Ishikawa (cell line): ENCODE data around the gene VPS39.

ENCODE experiments used
- CEBPB ChIP-seq: IDR thresholded peaks from 2 replicates; pipeline ENCODE4 v1.6.1; 2012
- CREB1 ChIP-seq: IDR thresholded peaks from 2 replicates; pipeline ENCODE4 v1.6.1; 2012; ENCODE audit warnings: low read depth
- EGR1 ChIP-seq: IDR thresholded peaks from 2 replicates; pipeline ENCODE4 v1.6.1; 2012
- EP300 ChIP-seq: IDR thresholded peaks from 2 replicates; pipeline ENCODE4 v1.6.1; 2012; ENCODE audit warnings: borderline replicate concordance
- FOXM1 ChIP-seq: IDR thresholded peaks from 2 replicates; pipeline ENCODE4 v1.6.1; 2012; ENCODE audit warnings: low read depth, borderline replicate concordance
- MAX ChIP-seq: IDR thresholded peaks from 2 replicates; pipeline ENCODE4 v1.6.1; 2012
- NFIC ChIP-seq: IDR thresholded peaks from 2 replicates; pipeline ENCODE4 v1.6.1; 2012
- RAD21 ChIP-seq: IDR thresholded peaks from 2 replicates; pipeline ENCODE4 v1.6.1; 2012; ENCODE audit warnings: low read depth
- REST ChIP-seq: IDR thresholded peaks from 2 replicates; pipeline ENCODE4 v1.6.1; 2012; ENCODE audit warnings: low read depth, mild to moderate bottlenecking
- TAF1 ChIP-seq: IDR thresholded peaks from 2 replicates; pipeline ENCODE4 v1.6.1; 2012; ENCODE audit warnings: low read depth, mild to moderate bottlenecking
- TCF12 ChIP-seq: IDR thresholded peaks from 2 replicates; pipeline ENCODE4 v1.6.1; 2012; ENCODE audit warnings: low read depth
- TEAD4 ChIP-seq: IDR thresholded peaks from 2 replicates; pipeline ENCODE4 v1.6.1; 2012
- USF1 ChIP-seq: IDR thresholded peaks from 2 replicates; pipeline ENCODE4 v1.6.1; 2012
- YY1 ChIP-seq: IDR thresholded peaks from 2 replicates; pipeline ENCODE4 v1.6.1; 2012; ENCODE audit warnings: low read depth
- ZBTB7A ChIP-seq: IDR thresholded peaks from 2 replicates; pipeline ENCODE4 v1.6.1; 2012; ENCODE audit warnings: low read depth

The VPS39 gene

GRCh38 chr15:42160136-42160535 is 48.0 kb downstream of the VPS39 start:
- no peak for TF ChIP-seq ZBTB7A
- TF ChIP-seq TAF1, result no peak
- no peak for TF ChIP-seq NFIC
- TF ChIP-seq MAX, result no peak
- TF ChIP-seq FOXM1, result no peak
- TF ChIP-seq RAD21, result no peak
- TF ChIP-seq YY1, result no peak
- TF ChIP-seq CREB1, result no peak

GRCh38 chr15:42159381-42160015 is 48.6 kb downstream of the VPS39 start:
- TF ChIP-seq EGR1 (no peak), TCF12 (no peak), CREB1 (no peak)

GRCh38 chr15:42158941-42159340 is 49.2 kb downstream of the VPS39 start:
- no peak for TF ChIP-seq REST
- TF ChIP-seq YY1, result no peak
- TF ChIP-seq FOXM1, result no peak
- TF ChIP-seq EP300, result no peak
- no peak for TF ChIP-seq CREB1
- TF ChIP-seq TAF1, result no peak
- TF ChIP-seq NFIC, result no peak
- TF ChIP-seq ZBTB7A, result no peak
- TF ChIP-seq RAD21, result no peak
- no peak for TF ChIP-seq TEAD4
- no peak for TF ChIP-seq TCF12
- TF ChIP-seq USF1, result no peak
- TF ChIP-seq EGR1, result no peak
- TF ChIP-seq MAX, result no peak
- no peak for TF ChIP-seq CEBPB

- TF ChIP-seq EGR1, result no peak
- no peak for TF ChIP-seq REST
- TF ChIP-seq TAF1, result no peak
- no peak for TF ChIP-seq TCF12
- TF ChIP-seq NFIC, result no peak
- TF ChIP-seq TEAD4, result no peak
- no peak for TF ChIP-seq MAX
- TF ChIP-seq ZBTB7A, result no peak
- TF ChIP-seq CEBPB, result no peak
- TF ChIP-seq CREB1, result no peak
- no peak for TF ChIP-seq EP300
- TF ChIP-seq RAD21, result no peak
- TF ChIP-seq FOXM1, result no peak
- TF ChIP-seq USF1, result no peak
- no peak for TF ChIP-seq YY1
Observed at GRCh38 chr15:42157981-42158765, 49.9 kb downstream of the VPS39 start.

- TF ChIP-seq CREB1 (no peak), REST (no peak), YY1 (no peak)
Observed at GRCh38 chr15:42157381-42157780, 50.7 kb downstream of the VPS39 start.
